ENCODE results near the gene ATP13A5. TPM values are rescaled to one million over a fixed set of nuclear protein-coding genes. Genes with fewer than 3 reads are reported as not detected.

The ATP13A5 gene
- total RNA-seq, 1 donor from 2014 or later, result not detected

GRCh38 chr3:193237030-193237429, 141.5 kb downstream of the ATP13A5 start:
- no peak for TF ChIP-seq CTCF (IDR thresholded peaks at IDR 0.05)
- H3K27me3 Mint-ChIP-seq (ENCODE audit: low read depth), result no peaks in the 10 kb centered on the region
- no peak overlapping the region for H3K27ac Mint-ChIP-seq (ENCODE audit: unreplicated experiment)
- H3K4me3 Mint-ChIP-seq (ENCODE audit: unreplicated experiment), result no peak overlapping the region
- DNase-seq (ENCODE audit: low spot score), result no peak
- no peaks in the 10 kb centered on the region for H3K9me3 Mint-ChIP-seq (ENCODE audit: low read depth)
- H3K4me1 Mint-ChIP-seq (ENCODE audit: low read depth), result peaks cover 10% of the 10 kb centered on the region
- H3K36me3 Mint-ChIP-seq (ENCODE audit: low read depth), result no peaks in the 10 kb centered on the region

- Mint-ChIP-seq H3K4me3 (ENCODE audit: unreplicated experiment) (no peak overlapping the region), H3K4me1 (ENCODE audit: low read depth) (peaks cover 7% of the 10 kb centered on the region), H3K27ac (ENCODE audit: unreplicated experiment) (no peak overlapping the region), H3K27me3 (ENCODE audit: low read depth) (no peaks in the 10 kb centered on the region), H3K9me3 (ENCODE audit: low read depth) (no peaks in the 10 kb centered on the region), H3K36me3 (ENCODE audit: low read depth) (no peaks in the 10 kb centered on the region)
- no peak for DNase-seq (ENCODE audit: low spot score)
- no peak for TF ChIP-seq CTCF (IDR thresholded peaks at IDR 0.05)
These were observed 142.0 kb downstream of the ATP13A5 start for GRCh38 chr3:193236599-193236998.

- no peak overlapping the region for H3K4me3 Mint-ChIP-seq (ENCODE audit: unreplicated experiment)
- H3K27ac Mint-ChIP-seq (ENCODE audit: unreplicated experiment), result no peak overlapping the region
- no peak for TF ChIP-seq CTCF (IDR thresholded peaks at IDR 0.05)
- DNase-seq (ENCODE audit: low spot score), result no peak
- no peaks in the 10 kb centered on the region for H3K36me3 Mint-ChIP-seq (ENCODE audit: low read depth)
- no peaks in the 10 kb centered on the region for H3K9me3 Mint-ChIP-seq (ENCODE audit: low read depth)
- peaks cover 8% of the 10 kb centered on the region for H3K27me3 Mint-ChIP-seq (ENCODE audit: low read depth)
- no peaks in the 10 kb centered on the region for H3K4me1 Mint-ChIP-seq (ENCODE audit: low read depth)
These were observed 147.4 kb downstream of the ATP13A5 start for GRCh38 chr3:193231201-193231600.

GRCh38 chr3:193230610-193231009, 147.9 kb downstream of the ATP13A5 start:
- Mint-ChIP-seq H3K9me3 (ENCODE audit: low read depth) (no peaks in the 10 kb centered on the region), H3K27ac (ENCODE audit: unreplicated experiment) (no peak overlapping the region), H3K36me3 (ENCODE audit: low read depth) (no peaks in the 10 kb centered on the region), H3K4me3 (ENCODE audit: unreplicated experiment) (no peak overlapping the region), H3K4me1 (ENCODE audit: low read depth) (no peaks in the 10 kb centered on the region), H3K27me3 (ENCODE audit: low read depth) (peaks cover 8% of the 10 kb centered on the region)
- DNase-seq (ENCODE audit: low spot score), result no peak
- no peak for TF ChIP-seq CTCF (IDR thresholded peaks at IDR 0.05)

GRCh38 chr3:193229851-193230420, 148.6 kb downstream of the ATP13A5 start:
- no peaks in the 10 kb centered on the region for H3K36me3 Mint-ChIP-seq (ENCODE audit: low read depth)
- no peak for DNase-seq (ENCODE audit: low spot score)
- H3K27ac Mint-ChIP-seq (ENCODE audit: unreplicated experiment), result no peak overlapping the region
- no peak for TF ChIP-seq CTCF (IDR thresholded peaks at IDR 0.05)
- H3K27me3 Mint-ChIP-seq (ENCODE audit: low read depth), result peaks cover 8% of the 10 kb centered on the region
- no peaks in the 10 kb centered on the region for H3K4me1 Mint-ChIP-seq (ENCODE audit: low read depth)
- H3K4me3 Mint-ChIP-seq (ENCODE audit: unreplicated experiment), result no peak overlapping the region
- no peaks in the 10 kb centered on the region for H3K9me3 Mint-ChIP-seq (ENCODE audit: low read depth)

Measured in chondrocyte (in vitro differentiated cells).